ENCODE results near the gene SOWAHC. TPM values are rescaled to one million over a fixed set of nuclear protein-coding genes. Genes with fewer than 3 reads are reported as not detected.

SOWAHC gene
- total RNA-seq, 1 donor from 2014 or later, result 25.5 TPM

GRCh38 chr2:109660046-109660860 lies 46.1 kb downstream of the SOWAHC start:
- intact Hi-C loops (cut with DNase I), result no loop called here
- H3K27ac ChIP-seq, result no peak overlapping the region
- H3K9me3 ChIP-seq, result no peaks in the 10 kb centered on the region
- H3K4me3 ChIP-seq, result no peak overlapping the region
- no peaks in the 10 kb centered on the region for H3K27me3 ChIP-seq
- TF ChIP-seq POLR2A (IDR thresholded peaks at IDR 0.05) (no peak), CTCF (IDR thresholded peaks at IDR 0.05) (no peak), POLR2AphosphoS5 (IDR thresholded peaks at IDR 0.05; ENCODE audit: insufficient read depth in 1 of 2, low read depth in 1 of 2) (no peak)
- no peaks in the 10 kb centered on the region for H3K36me3 ChIP-seq
- no peak for DNase-seq (ENCODE audit: extremely low spot score in 2 of 2)
- peaks cover 19% of the 10 kb centered on the region for H3K4me1 ChIP-seq

GRCh38 chr2:109662889-109663288 lies 48.7 kb downstream of the SOWAHC start:
- Histone ChIP-seq H3K4me3 (no peak overlapping the region), H3K9me3 (no peaks in the 10 kb centered on the region), H3K27ac (no peak overlapping the region), H3K27me3 (no peaks in the 10 kb centered on the region), H3K4me1 (peaks cover 19% of the 10 kb centered on the region), H3K36me3 (no peaks in the 10 kb centered on the region)
- no peak for DNase-seq (ENCODE audit: extremely low spot score in 2 of 2)
- intact Hi-C loops (cut with DNase I), result no loop called here
- TF ChIP-seq CTCF (IDR thresholded peaks at IDR 0.05) (no peak), POLR2A (IDR thresholded peaks at IDR 0.05) (no peak), POLR2AphosphoS5 (IDR thresholded peaks at IDR 0.05; ENCODE audit: insufficient read depth in 1 of 2, low read depth in 1 of 2) (no peak)

GRCh38 chr2:109663721-109664120 lies 49.6 kb downstream of the SOWAHC start:
- H3K4me1 ChIP-seq, result peaks cover 19% of the 10 kb centered on the region
- no peak overlapping the region for H3K4me3 ChIP-seq
- no peak for DNase-seq (ENCODE audit: extremely low spot score in 2 of 2)
- TF ChIP-seq POLR2AphosphoS5 (IDR thresholded peaks at IDR 0.05; ENCODE audit: insufficient read depth in 1 of 2, low read depth in 1 of 2), result no peak
- TF ChIP-seq POLR2A (IDR thresholded peaks at IDR 0.05), result no peak
- TF ChIP-seq CTCF (IDR thresholded peaks at IDR 0.05), result no peak
- no peaks in the 10 kb centered on the region for H3K27me3 ChIP-seq
- no peaks in the 10 kb centered on the region for H3K9me3 ChIP-seq
- H3K36me3 ChIP-seq, result no peaks in the 10 kb centered on the region
- H3K27ac ChIP-seq, result no peak overlapping the region
- intact Hi-C loops (cut with DNase I), result no loop called here

- no peaks in the 10 kb centered on the region for H3K27me3 ChIP-seq
- H3K4me1 ChIP-seq, result peaks cover 9% of the 10 kb centered on the region
- no peak for DNase-seq (ENCODE audit: extremely low spot score in 2 of 2)
- intact Hi-C loops (cut with DNase I), result no loop called here
- no peak overlapping the region for H3K4me3 ChIP-seq
- H3K36me3 ChIP-seq, result no peaks in the 10 kb centered on the region
- H3K9me3 ChIP-seq, result no peaks in the 10 kb centered on the region
- no peak overlapping the region for H3K27ac ChIP-seq
- no peak for TF ChIP-seq CTCF (IDR thresholded peaks at IDR 0.05)
- TF ChIP-seq POLR2A (IDR thresholded peaks at IDR 0.05), result no peak
- TF ChIP-seq POLR2AphosphoS5 (IDR thresholded peaks at IDR 0.05; ENCODE audit: insufficient read depth in 1 of 2, low read depth in 1 of 2), result no peak
These were observed 52.3 kb downstream of the SOWAHC start for GRCh38 chr2:109666466-109666865.

Other genes starting within 250 kb of the SOWAHC start
- gene SEPTIN10, start 398 bp upstream of the SOWAHC start, total RNA-seq, result 107 TPM
- 40.0 TPM for gene RGPD5, start 179.9 kb downstream of the SOWAHC start, total RNA-seq